Activated CD8-positive, alpha-beta T cell treated with anti-CD3 and anti-CD28 coated beads, Interleukin-2, amount 10 ng/mL, durations not matched to agents 7 days and 5 days (primary cell): Measurements from ENCODE around the gene CABCOCO1. TPM values are rescaled to one million over a fixed set of nuclear protein-coding genes. Genes with fewer than 3 reads are reported as not detected.

ENCODE experiments used
- ATAC-seq: fragments of 150-1000 bp; cut with Tn5 transposase; one replicate; pipeline ENCODE4 v1.10.0; 2021; ENCODE audit warnings: moderate library complexity
- CTCF ChIA-PET: fragments of 350-600 bp; sonication (Branson Sonifier 250); formaldehyde crosslinking; loops from one replicate; lab custom pipeline; 2021; ENCODE audit warnings: antibody characterized with exemption; lab: Charles Lee
- POLR2A ChIA-PET: fragments of 350-600 bp; sonication (Branson Sonifier 250); formaldehyde crosslinking; loops from one replicate; lab custom pipeline; 2021; ENCODE audit warnings: antibody characterized with exemption; lab: Charles Lee
- DNase-seq: peaks from one replicate; pipeline ENCODE4 v3.0.0-alpha.2; 2020
- H3K27ac Mint-ChIP-seq: one replicate; pipeline ENCODE4 v1.8.0; 2021; ENCODE audit warnings: mild to moderate bottlenecking, mixed read lengths
- H3K27me3 Mint-ChIP-seq: one replicate; pipeline ENCODE4 v1.8.0; 2021; ENCODE audit warnings: low read depth, mixed read lengths
- H3K36me3 Mint-ChIP-seq: one replicate; pipeline ENCODE4 v1.8.0; 2021; ENCODE audit warnings: low read depth, mixed read lengths
- H3K4me1 Mint-ChIP-seq: one replicate; pipeline ENCODE4 v1.8.0; 2021; ENCODE audit warnings: low read depth, mixed read lengths
- H3K4me3 Mint-ChIP-seq: one replicate; pipeline ENCODE4 v1.8.0; 2021; ENCODE audit warnings: mild to moderate bottlenecking, mixed read lengths
- H3K9me3 Mint-ChIP-seq: one replicate; pipeline ENCODE4 v1.8.0; 2022; ENCODE audit warnings: mixed read lengths; ENCODE audit not compliant: insufficient read depth
- total RNA-seq, 2 experiments: library from RNA; stranded (reverse); gene quantifications; one replicate each; pipeline ENCODE4 v1.2.3, GENCODE V29; 2021

CABCOCO1 gene
- total RNA-seq, 2 experiments from 2014 or later: not detected

DNA sequence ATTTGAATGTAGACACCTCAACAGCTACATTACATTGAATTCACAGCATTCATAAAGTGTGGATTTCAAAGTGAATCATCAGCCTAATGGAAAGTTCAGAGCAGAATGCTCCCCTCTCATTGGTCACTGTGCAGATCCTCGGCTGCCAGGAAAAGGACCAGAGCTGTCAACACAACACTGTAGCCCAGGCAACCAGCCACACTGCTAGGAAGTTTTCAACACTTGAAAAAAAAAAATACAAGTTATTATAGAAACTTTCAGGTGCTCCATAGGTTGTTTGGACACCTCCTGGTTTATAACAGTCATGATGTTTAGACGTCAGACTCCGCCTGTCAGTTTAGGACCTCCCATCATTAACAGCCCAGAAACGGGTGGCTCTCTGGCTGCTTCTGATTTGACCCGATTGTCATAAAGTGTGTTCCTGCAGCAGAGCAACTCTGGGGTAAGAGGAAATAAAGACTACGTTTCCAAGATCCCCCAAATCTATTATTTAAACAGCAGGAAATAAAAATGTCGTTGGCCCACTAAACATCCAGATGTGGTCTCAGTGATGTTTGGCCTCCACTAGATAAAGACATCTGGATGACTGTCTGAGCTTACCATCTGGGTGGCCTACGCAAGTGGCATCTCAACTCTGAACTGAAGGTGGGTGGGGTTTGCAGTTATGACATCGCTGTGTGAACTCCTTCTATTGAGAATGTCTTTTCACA, 117.4 kb downstream of the CABCOCO1 start:
- ChIA-PET CTCF (interaction anchor here (1.3 kb wide), 1 partner anchor 36 kb away, joined by 3 read pairs; no protein-coding TSS in a partner anchor), POLR2A (no interaction called here)
- H3K4me3 Mint-ChIP-seq: no peak overlapping the region

DNA sequence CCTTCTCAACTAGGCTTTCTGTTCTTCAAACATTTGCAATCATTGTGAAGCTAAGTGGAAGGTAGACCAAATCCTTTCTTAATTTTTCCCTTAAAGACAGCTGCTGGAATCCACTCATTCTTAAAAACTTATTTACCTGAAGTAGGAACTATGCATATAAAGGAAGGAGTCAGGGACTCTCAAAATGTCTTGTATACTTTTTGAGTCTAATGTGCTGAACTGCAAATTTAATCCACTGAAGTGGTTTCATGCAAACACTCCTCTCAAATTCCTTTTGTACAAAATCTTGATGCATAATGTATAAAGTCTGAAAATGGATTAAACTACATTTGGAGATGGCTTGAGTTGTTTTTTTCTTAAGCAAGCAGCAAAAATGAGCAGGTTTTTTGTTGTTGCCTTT, 118.0 kb downstream of the CABCOCO1 start:
- no peak for DNase-seq
- ATAC-seq: no peak
- Mint-ChIP-seq H3K27me3 (peaks cover 3% of the 10 kb centered on the region), H3K27ac (no peak overlapping the region), H3K9me3 (peaks cover 6% of the 10 kb centered on the region), H3K4me3 (no peak overlapping the region), H3K36me3 (no peaks in the 10 kb centered on the region), H3K4me1 (peaks cover 27% of the 10 kb centered on the region)
- POLR2A ChIA-PET: no interaction called here
- CTCF ChIA-PET: interaction anchor here (1.3 kb wide), 1 partner anchor 36 kb away, joined by 3 read pairs; no protein-coding TSS in a partner anchor

More for the DNA sequence above, 117.4 kb downstream of the CABCOCO1 start:
- H3K27ac Mint-ChIP-seq: no peak overlapping the region
- peaks cover 3% of the 10 kb centered on the region for H3K27me3 Mint-ChIP-seq
- peaks cover 20% of the 10 kb centered on the region for H3K4me1 Mint-ChIP-seq
- DNase-seq (no peak), ATAC-seq (peak; percentile 36)
- H3K36me3 Mint-ChIP-seq: no peaks in the 10 kb centered on the region
- peaks cover 6% of the 10 kb centered on the region for H3K9me3 Mint-ChIP-seq

GRCh38 chr10:61781969-61782403, 119.3 kb downstream of the CABCOCO1 start:
- POLR2A ChIA-PET: no interaction called here
- Mint-ChIP-seq H3K4me3 (no peak overlapping the region), H3K27ac (no peak overlapping the region), H3K9me3 (peaks cover 6% of the 10 kb centered on the region), H3K27me3 (peaks cover 2% of the 10 kb centered on the region), H3K4me1 (peaks cover 38% of the 10 kb centered on the region), H3K36me3 (no peaks in the 10 kb centered on the region)
- ATAC-seq: no peak
- CTCF ChIA-PET: interaction anchor here (0.8 kb wide), 1 partner anchor 100 kb away, joined by 4 read pairs; no protein-coding TSS in a partner anchor
- DNase-seq: no peak

- POLR2A ChIA-PET: no interaction called here
- Mint-ChIP-seq H3K27ac (no peak overlapping the region), H3K27me3 (no peaks in the 10 kb centered on the region), H3K4me1 (peaks cover 43% of the 10 kb centered on the region), H3K36me3 (no peaks in the 10 kb centered on the region), H3K4me3 (no peak overlapping the region), H3K9me3 (peaks cover 6% of the 10 kb centered on the region)
- DNase-seq (no peak), ATAC-seq (peak; percentile 31)
- CTCF ChIA-PET: interaction anchor here (1.4 to 2.5 kb wide), 3 partner anchors 19 to 40 kb away, joined by 4 to 8 read pairs (median 5); no protein-coding TSS in a partner anchor
Measured at GRCh38 chr10:61784354-61785133, 121.8 kb downstream of the CABCOCO1 start.

DNA sequence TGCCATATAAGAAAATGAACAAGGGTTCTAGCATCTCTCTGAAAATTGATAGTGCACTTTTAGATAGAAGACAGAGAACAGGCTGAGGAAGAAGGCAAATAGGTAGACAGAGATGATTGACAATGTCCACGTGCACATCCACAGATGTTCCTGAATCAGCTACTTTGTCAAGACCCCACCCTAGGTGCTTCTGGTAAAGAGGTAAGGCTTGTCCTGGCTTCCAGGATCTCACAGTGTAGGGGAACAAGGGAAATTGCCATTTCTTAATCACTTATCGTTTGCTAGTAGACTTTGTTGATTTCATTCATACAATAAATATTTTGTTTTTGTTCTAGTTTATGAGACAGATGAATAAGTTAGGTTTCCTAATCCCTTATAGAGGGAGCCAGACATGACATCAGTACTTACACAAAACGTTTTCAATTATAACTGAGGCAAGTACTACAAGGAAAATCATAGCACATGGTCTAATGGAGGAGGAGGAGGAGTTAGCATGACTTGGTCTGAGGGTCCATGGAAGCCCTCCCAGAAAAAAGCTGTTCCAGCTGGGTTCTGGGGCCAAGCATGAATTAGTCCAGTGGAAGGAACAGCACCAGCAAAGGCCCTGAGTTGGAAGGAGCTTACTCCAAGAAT, 122.9 kb downstream of the CABCOCO1 start:
- ATAC-seq (no peak), DNase-seq (no peak)
- H3K27me3 Mint-ChIP-seq: no peaks in the 10 kb centered on the region
- peaks cover 6% of the 10 kb centered on the region for H3K9me3 Mint-ChIP-seq
- no peak overlapping the region for H3K4me3 Mint-ChIP-seq
- ChIA-PET POLR2A (no interaction called here), CTCF (interaction anchor here (1.4 kb wide), 1 partner anchor 20 kb away, joined by 4 read pairs; no protein-coding TSS in a partner anchor)
- H3K36me3 Mint-ChIP-seq: no peaks in the 10 kb centered on the region
- peaks cover 39% of the 10 kb centered on the region for H3K4me1 Mint-ChIP-seq
- H3K27ac Mint-ChIP-seq: peak overlapping the region; percentile 5

DNA sequence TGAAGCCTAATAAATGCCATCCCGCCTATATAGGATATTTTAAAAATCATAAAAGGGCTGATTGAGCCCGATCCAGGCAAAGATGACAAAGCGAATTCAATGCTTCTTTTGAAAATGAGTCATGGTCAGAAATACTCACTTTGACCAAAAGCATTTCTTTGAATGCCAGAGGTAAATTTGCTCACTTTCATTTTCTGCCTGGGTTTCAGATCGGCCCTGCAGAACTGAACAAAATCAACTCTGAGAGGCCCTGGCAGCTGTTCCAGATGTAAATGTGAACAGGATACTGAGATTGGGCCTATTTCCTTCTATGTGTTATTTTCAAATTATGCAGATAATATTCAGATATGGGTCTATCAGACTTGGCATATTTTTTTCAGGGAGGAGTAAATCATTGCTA, 124.0 kb downstream of the CABCOCO1 start:
- DNase-seq (no peak), ATAC-seq (no peak)
- no peak overlapping the region for H3K27ac Mint-ChIP-seq
- H3K4me3 Mint-ChIP-seq: no peak overlapping the region
- CTCF ChIA-PET: no interaction called here
- POLR2A ChIA-PET: no interaction called here
- no peaks in the 10 kb centered on the region for H3K36me3 Mint-ChIP-seq
- no peaks in the 10 kb centered on the region for H3K27me3 Mint-ChIP-seq
- H3K4me1 Mint-ChIP-seq: peaks cover 37% of the 10 kb centered on the region
- peaks cover 6% of the 10 kb centered on the region for H3K9me3 Mint-ChIP-seq

DNA sequence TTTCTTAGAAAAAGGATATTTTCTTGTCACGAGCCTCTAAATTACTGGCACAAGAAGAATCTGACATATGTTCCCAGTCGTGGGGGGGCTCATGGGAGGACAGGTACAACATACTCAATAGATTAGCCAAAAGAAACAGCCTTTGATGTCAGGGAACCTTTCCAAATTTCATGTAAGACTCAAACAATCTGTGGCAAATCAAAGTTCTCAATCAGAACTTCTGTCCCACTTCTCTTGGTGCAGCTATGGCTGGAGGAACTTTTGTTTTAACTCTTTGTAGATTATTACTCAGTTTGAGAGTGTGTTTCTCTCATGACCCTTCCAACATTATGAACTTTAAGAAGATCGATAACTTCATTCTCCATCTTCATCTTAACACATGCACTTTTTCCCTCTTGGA, 124.4 kb downstream of the CABCOCO1 start:
- CTCF ChIA-PET: no interaction called here
- DNase-seq (no peak), ATAC-seq (no peak)
- no peaks in the 10 kb centered on the region for H3K36me3 Mint-ChIP-seq
- H3K4me3 Mint-ChIP-seq: no peak overlapping the region
- POLR2A ChIA-PET: no interaction called here
- H3K9me3 Mint-ChIP-seq: peaks cover 6% of the 10 kb centered on the region
- no peak overlapping the region for H3K27ac Mint-ChIP-seq
- no peaks in the 10 kb centered on the region for H3K27me3 Mint-ChIP-seq
- H3K4me1 Mint-ChIP-seq: peaks cover 32% of the 10 kb centered on the region

DNA sequence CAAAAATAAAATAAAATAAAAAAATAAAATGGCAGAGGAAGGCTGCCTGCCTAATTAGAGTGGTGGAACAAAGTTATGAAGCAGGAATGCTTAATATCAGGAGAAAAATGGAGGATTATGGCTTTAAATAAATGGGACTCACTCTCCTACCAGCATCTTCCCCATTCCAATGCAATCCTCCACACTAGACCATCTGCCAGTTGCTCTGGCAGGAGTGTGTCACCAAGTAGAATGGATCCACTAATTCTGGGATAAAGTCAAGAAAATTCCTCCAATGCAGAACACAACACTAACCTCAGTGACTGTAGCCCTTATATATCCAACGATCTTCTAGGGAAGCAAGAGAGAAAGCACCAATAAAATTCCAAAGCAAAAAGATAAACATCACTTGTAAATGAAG, 126.3 kb downstream of the CABCOCO1 start:
- no peak for DNase-seq
- Mint-ChIP-seq H3K9me3 (no peaks in the 10 kb centered on the region), H3K27me3 (no peaks in the 10 kb centered on the region), H3K4me1 (peaks cover 31% of the 10 kb centered on the region), H3K36me3 (no peaks in the 10 kb centered on the region), H3K4me3 (no peak overlapping the region), H3K27ac (no peak overlapping the region)
- ATAC-seq: no peak
- ChIA-PET POLR2A (no interaction called here), CTCF (no interaction called here)

GRCh38 chr10:61791216-61791615, 128.5 kb downstream of the CABCOCO1 start:
- ATAC-seq: no peak
- H3K4me1 Mint-ChIP-seq: peaks cover 13% of the 10 kb centered on the region
- H3K4me3 Mint-ChIP-seq: no peak overlapping the region
- CTCF ChIA-PET: no interaction called here
- no peaks in the 10 kb centered on the region for H3K36me3 Mint-ChIP-seq
- POLR2A ChIA-PET: no interaction called here
- no peaks in the 10 kb centered on the region for H3K9me3 Mint-ChIP-seq
- no peaks in the 10 kb centered on the region for H3K27me3 Mint-ChIP-seq
- H3K27ac Mint-ChIP-seq: no peak overlapping the region
- DNase-seq: no peak

DNA sequence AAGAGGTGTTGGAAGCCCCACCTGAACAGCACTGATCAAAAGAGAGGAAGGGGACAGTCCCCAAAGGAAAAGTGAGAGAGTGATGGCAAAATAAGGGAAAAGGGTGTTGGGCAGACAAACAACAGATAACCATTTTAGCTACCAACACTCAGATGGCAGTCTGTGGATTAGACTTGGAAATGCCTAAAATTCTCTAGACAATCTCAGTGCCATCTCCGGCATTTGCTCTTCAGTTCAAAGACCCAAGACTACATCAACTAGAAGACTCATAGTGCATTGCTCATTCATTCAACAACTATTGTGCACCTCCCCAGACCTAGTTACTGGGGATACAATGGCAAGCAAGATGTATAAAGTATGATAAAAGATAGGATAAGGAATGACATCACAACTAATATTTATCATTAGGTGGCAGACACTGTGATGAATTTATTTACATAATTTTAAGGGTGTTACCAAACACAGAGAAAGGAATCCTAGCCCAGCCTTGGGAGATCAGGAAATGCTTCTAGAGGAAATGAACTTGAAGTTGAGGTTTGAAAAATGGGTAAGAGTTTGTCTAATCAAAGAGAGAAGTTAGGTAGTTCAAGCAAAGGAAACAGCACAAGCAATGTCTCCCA, 129.5 kb downstream of the CABCOCO1 start:
- Mint-ChIP-seq H3K27ac (no peak overlapping the region), H3K9me3 (no peaks in the 10 kb centered on the region), H3K36me3 (no peaks in the 10 kb centered on the region), H3K4me1 (peaks cover 4% of the 10 kb centered on the region), H3K4me3 (no peak overlapping the region), H3K27me3 (no peaks in the 10 kb centered on the region)
- DNase-seq: no peak
- CTCF ChIA-PET: no interaction called here
- no peak for ATAC-seq
- POLR2A ChIA-PET: no interaction called here

GRCh38 chr10:61792921-61793320, 130.2 kb downstream of the CABCOCO1 start:
- Mint-ChIP-seq H3K4me3 (no peak overlapping the region), H3K9me3 (no peaks in the 10 kb centered on the region), H3K27me3 (no peaks in the 10 kb centered on the region), H3K4me1 (peaks cover 2% of the 10 kb centered on the region), H3K27ac (no peak overlapping the region), H3K36me3 (no peaks in the 10 kb centered on the region)
- ChIA-PET POLR2A (no interaction called here), CTCF (no interaction called here)
- DNase-seq: no peak
- no peak for ATAC-seq
